Aorta (tissue), 5 donors: Measurements from ENCODE around the gene CEP170. TPM values are rescaled to one million over a fixed set of nuclear protein-coding genes. Genes with fewer than 3 reads are reported as not detected.
"Not testable (repeated sequence)": the region's sequence is repeated elsewhere in the genome, so short reads cannot be mapped to it uniquely, and the experiment has no call there.

Experiments used
- ATAC-seq: fragments of 200-7000 bp; cut with Tn5 transposase; one replicate; pipeline ENCODE4 v1.9.1; 2022; ENCODE audit warnings: moderate library complexity; ENCODE audit not compliant: low FRiP score
- DNase-seq, 2 donors: peaks; one replicate each; pipeline ENCODE4 v3.0.0-alpha.2; 2020
- H3K27ac ChIP-seq, 2 donors: one replicate each; pipeline ENCODE4 v1.5.1; 2013; ENCODE audit warnings: low read length in 2 of 2, mild to moderate bottlenecking in 2 of 2, moderate library complexity in 2 of 2, control low read depth in 1 of 2, inconsistent platforms in 1 of 2, low read depth in 1 of 2
- H3K27me3 ChIP-seq, 2 donors: one replicate each; pipeline ENCODE4 v1.6.1; 2013; ENCODE audit warnings: control low read depth in 1 of 2, low read length in 1 of 2, mild to moderate bottlenecking in 1 of 2, moderate library complexity in 1 of 2; ENCODE audit not compliant: insufficient read depth in 2 of 2, control insufficient read depth in 1 of 2
- H3K36me3 ChIP-seq, 2 donors: one replicate each; pipeline ENCODE4 v1.6.1; 2013; ENCODE audit warnings: control low read depth in 1 of 2, low read length in 1 of 2, mild to moderate bottlenecking in 1 of 2; ENCODE audit not compliant: insufficient read depth in 2 of 2, control insufficient read depth in 1 of 2
- H3K4me1 ChIP-seq, 2 donors: one replicate each; pipeline ENCODE4 v1.6.1; 2013; ENCODE audit warnings: low read length in 2 of 2, control low read depth in 1 of 2, mild to moderate bottlenecking in 1 of 2, moderate library complexity in 1 of 2; ENCODE audit not compliant: insufficient read depth in 2 of 2, control insufficient read depth in 1 of 2
- H3K4me3 ChIP-seq, 2 donors: one replicate each; pipeline ENCODE4 v1.5.1; 2013; ENCODE audit warnings: low read length in 2 of 2, control low read depth in 1 of 2, mild to moderate bottlenecking in 1 of 2
- H3K9me3 ChIP-seq: one replicate; pipeline ENCODE4 v1.6.1; 2013; ENCODE audit warnings: mild to moderate bottlenecking, low read length; ENCODE audit not compliant: control insufficient read depth
- WGBS, 2 donors: extraction: QIAGEN DNeasy Blood & Tissue Kit; methylation state at CpG; one replicate each; pipeline ENCODE4 v1.1.7; 2013; 5-methylcytosine and 5-hydroxymethylcytosine counted together
- intact Hi-C, 2 donors: fragments of 100-400 bp; cut with DNase I; formaldehyde crosslinking; loops; one replicate each; pipeline versions ENCODE4 v1.14.2 to v1.15.0; 2022
- polyA plus RNA-seq, 2 donors: library from polyadenylated mRNA; stranded (reverse); fragments of 200-250 nt; gene quantifications; one replicate each; pipeline ENCODE4 v1.2.3, GENCODE V29; 2013
- total RNA-seq, 2 donors: library from RNA; stranded (reverse); fragmentation: NEBNext Ultra II Directional; extraction: Animal tissue kit (Norgen Biotek cat#: 25700); gene quantifications; one replicate each; pipeline ENCODE4 v1.2.1, GENCODE V29; 2021
- donor health status: healthy with polysubstance abuse.
- donor health status: Bipolar disorder and iron deficiency.
- donor health status: DM: no; HTN: no; CAD: no.
- donor health status: DM: no; HTN: no; CAD: no.
- donor health status: DM: yes; HTN: yes; CAD: no.

Gene CEP170
- total and polyA plus RNA-seq, 4 donors = 12.9 to 120 (median 38.6) TPM

- ATAC-seq, H3K36me3 ChIP-seq, intact Hi-C loops, H3K4me3 ChIP-seq, H3K27me3 ChIP-seq, H3K4me1 ChIP-seq, DNase-seq, H3K27ac ChIP-seq, H3K9me3 ChIP-seq: not testable (repeated sequence)
- WGBS, 2 donors = 75 to 84% methylated on average over 12 of the region's 12 CpGs
These were observed 147.9 kb downstream of the CEP170 start for GRCh38 chr1:243107171-243107570.

- intact Hi-C loops, H3K27ac ChIP-seq, H3K36me3 ChIP-seq, H3K27me3 ChIP-seq, DNase-seq, H3K4me3 ChIP-seq, H3K9me3 ChIP-seq, ATAC-seq, H3K4me1 ChIP-seq: not testable (repeated sequence)
- WGBS, 2 donors = 68 to 74% methylated on average over 6 of the region's 6 CpGs
These were observed 149.3 kb downstream of the CEP170 start for GRCh38 chr1:243105652-243106332.

- intact Hi-C loops, H3K36me3 ChIP-seq, ATAC-seq, H3K27ac ChIP-seq, DNase-seq, H3K27me3 ChIP-seq, H3K4me3 ChIP-seq, H3K4me1 ChIP-seq, H3K9me3 ChIP-seq: not testable (repeated sequence)
These were observed 150.0 kb downstream of the CEP170 start for GRCh38 chr1:243105104-243105503.

- H3K36me3 ChIP-seq, DNase-seq, intact Hi-C loops, ATAC-seq, H3K4me1 ChIP-seq, H3K27me3 ChIP-seq, H3K9me3 ChIP-seq, H3K4me3 ChIP-seq, H3K27ac ChIP-seq: not testable (repeated sequence)
- 78 to 79% methylated on average over 5 of the region's 5 CpGs for WGBS, 2 donors
These were observed 150.6 kb downstream of the CEP170 start for GRCh38 chr1:243104452-243104851.

- H3K36me3 ChIP-seq, H3K4me1 ChIP-seq, H3K27ac ChIP-seq, intact Hi-C loops, H3K9me3 ChIP-seq, H3K4me3 ChIP-seq, H3K27me3 ChIP-seq: not testable (repeated sequence)
- WGBS, 2 donors = 28 to 49% methylated on average over 40 of the region's 40 CpGs
- ATAC-seq (peak; percentile 50), DNase-seq (peak in 1 of 2 donors; percentile 39)
These were observed 153.5 kb downstream of the CEP170 start for GRCh38 chr1:243101551-243102050.

DNA sequence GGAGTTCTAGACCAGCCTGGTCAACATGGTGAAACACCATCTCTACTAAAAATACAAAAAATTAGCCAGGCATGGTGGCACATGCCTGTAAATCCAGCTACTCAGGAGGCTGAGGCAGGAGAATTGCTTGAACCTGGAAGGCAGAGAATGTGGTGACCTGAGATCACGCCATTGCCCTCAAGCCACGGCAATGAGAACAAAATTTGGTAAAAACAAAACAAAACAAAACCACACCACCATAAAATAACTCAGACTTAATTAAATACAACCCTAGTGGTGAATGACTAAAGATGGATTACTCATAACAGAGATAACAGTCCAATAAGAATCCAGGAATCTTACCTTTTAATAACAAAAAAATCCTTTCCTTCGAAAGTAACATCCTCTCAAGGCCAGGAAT lies 167.7 kb downstream of the CEP170 start:
- DNase-seq, intact Hi-C loops, H3K4me1 ChIP-seq, H3K27ac ChIP-seq, H3K4me3 ChIP-seq, H3K27me3 ChIP-seq, H3K36me3 ChIP-seq, H3K9me3 ChIP-seq, ATAC-seq: not testable (repeated sequence)
- 86 to 92% methylated on average over 3 of the region's 3 CpGs for WGBS, 2 donors

Other genes with a start within 250 kb of the CEP170 start
- 10 to 100 TPM; 39.4 to 93.4 TPM for gene SDCCAG8, start 760 bp upstream of the CEP170 start, total RNA-seq
- gene SDCCAG8, start 760 bp upstream of the CEP170 start, polyA plus RNA-seq = 10 to 100 TPM; 23.2 to 24.9 TPM